SK-N-MC (cell line): ENCODE results near the gene TXNDC17.

ENCODE experiments used
- EZH2 ChIP-seq: fragments of 200-600 bp; sonication (generic); IDR thresholded peaks from one replicate; pipeline ENCODE4 v1.6.1; 2017; ENCODE audit warnings: antibody characterized with exemption
- FOXP2 ChIP-seq: optimal IDR thresholded peaks from 2 replicates; pipeline ENCODE3; 2011; ENCODE audit warnings: mild to moderate bottlenecking, moderate library complexity; ENCODE audit not compliant: insufficient read depth; ENCODE audit errors: extremely low read length, control extremely low read depth
- POLR2AphosphoS5 ChIP-seq: IDR thresholded peaks from 2 replicates; pipeline ENCODE4 v1.6.1; 2012; ENCODE audit warnings: mild to moderate bottlenecking, low read depth, low read length, borderline replicate concordance

DNA sequence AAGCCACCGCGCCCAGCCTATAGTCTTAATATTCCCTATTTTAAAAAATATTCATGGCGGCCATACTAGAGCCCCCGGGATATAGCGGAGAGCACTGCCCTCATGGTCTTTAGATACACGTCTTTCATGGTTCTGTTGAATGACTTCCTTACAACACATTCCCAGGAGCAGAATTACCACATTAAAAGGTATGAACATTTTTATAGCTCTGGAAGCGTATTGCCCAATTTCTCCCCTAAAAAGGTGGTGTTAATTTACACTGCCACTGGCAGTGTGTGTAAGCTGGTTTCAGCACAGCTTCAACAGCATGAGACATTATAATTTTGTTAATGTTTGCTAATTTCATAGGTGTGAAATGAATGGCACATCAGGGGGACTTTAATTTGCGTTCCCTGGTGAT is 29.7 kb downstream of the TXNDC17 start:
- no peak for TF ChIP-seq EZH2
- no peak for TF ChIP-seq POLR2AphosphoS5
- no peak for TF ChIP-seq FOXP2
